Stimulated activated CD4-positive, alpha-beta T cell treated with anti-CD3 and anti-CD28 coated beads, Interleukin-12 subunit alpha, Interleukin-12 subunit beta, amount 100 ng/mL, for 24 hours (primary cell): ENCODE results near the gene CCDC136.
A peak's percentile ranks its signal among the peaks of the same experiment; 100 is the strongest.

Source experiments
- DNase-seq, 2 experiments: peaks; one replicate each; pipeline ENCODE4 v3.0.0-alpha.2; 2020; ENCODE audit warnings: low read depth in 2 of 2

CCDC136 gene

GRCh38 chr7:128791121-128791971, at the start of gene CCDC136:
TSS of gene CCDC136 (plus strand) at chr7:128791968. CDS start at chr7:128792412, 444 bp downstream.
- peak; percentile 49 to 75 for DNase-seq

- DNase-seq: no peak
Measured at GRCh38 chr7:128742206-128742605, 49.6 kb upstream of the CCDC136 start.

- no peak for DNase-seq
Measured at GRCh38 chr7:128743112-128743772, 48.5 kb upstream of the CCDC136 start.

DNA sequence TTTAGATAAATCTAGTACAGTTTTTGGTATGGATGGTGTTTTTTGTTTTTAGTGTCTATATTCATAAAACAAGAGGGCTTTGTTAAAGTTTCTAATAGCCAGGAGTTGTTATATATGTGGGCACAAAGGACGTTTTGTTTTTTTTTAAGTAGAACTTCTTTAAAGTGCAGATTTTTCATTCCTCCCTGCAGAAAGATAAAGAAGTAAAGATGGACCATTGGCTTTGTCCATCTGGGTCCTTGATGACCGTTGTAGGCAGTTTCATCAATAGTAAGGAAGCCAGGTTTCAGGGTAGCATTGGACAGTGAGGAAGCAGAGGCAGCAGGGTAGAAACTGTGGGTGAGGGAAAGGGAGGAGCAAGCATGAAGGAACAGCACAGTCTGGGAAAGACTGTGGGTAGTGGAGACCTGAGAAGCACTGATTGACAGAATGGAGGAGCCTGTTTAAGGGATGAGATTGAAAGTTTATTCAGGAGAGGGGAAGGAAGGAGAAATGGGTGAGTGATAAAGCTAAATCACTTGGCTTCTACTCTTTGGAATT, 47.3 kb upstream of the CCDC136 start:
- no peak for DNase-seq

- no peak for DNase-seq
Measured at GRCh38 chr7:128745706-128746105, 46.1 kb upstream of the CCDC136 start.

- no peak for DNase-seq
Measured at GRCh38 chr7:128747327-128748079, 44.3 kb upstream of the CCDC136 start.

- DNase-seq: no peak
Measured at GRCh38 chr7:128752251-128752650, 39.5 kb upstream of the CCDC136 start.

GRCh38 chr7:128755075-128755818, 36.5 kb upstream of the CCDC136 start:
- DNase-seq: no peak

GRCh38 chr7:128755819-128756476, 35.8 kb upstream of the CCDC136 start:
- no peak for DNase-seq

DNA sequence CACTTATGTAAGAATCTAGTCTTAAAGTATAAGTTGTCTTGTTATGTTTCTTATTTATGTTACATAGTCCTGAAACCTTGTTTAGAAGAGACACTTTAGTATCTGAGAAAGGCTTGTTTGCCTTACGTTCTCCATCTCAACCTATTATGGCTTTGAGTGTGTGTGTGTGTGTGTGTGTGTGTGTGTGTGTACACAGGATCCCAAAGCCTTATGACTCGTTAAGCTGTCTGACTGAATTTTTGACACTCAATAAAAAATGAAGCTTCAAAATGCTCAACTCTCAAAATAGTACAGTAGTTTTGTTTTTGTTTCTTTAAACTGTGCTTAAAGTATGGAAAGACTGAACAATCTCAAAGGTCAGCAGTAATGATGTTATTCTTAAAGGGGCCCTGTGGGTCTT, 34.6 kb upstream of the CCDC136 start:
- DNase-seq: no peak

GRCh38 chr7:128758553-128758952, 33.2 kb upstream of the CCDC136 start:
- DNase-seq: no peak

- DNase-seq: no peak
Measured at GRCh38 chr7:128759242-128759641, 32.5 kb upstream of the CCDC136 start.

GRCh38 chr7:128763541-128763940, 28.2 kb upstream of the CCDC136 start:
- no peak for DNase-seq

GRCh38 chr7:128767475-128768110, 24.2 kb upstream of the CCDC136 start:
- DNase-seq: no peak

- no peak for DNase-seq
Measured at GRCh38 chr7:128770233-128770632, 21.5 kb upstream of the CCDC136 start.

DNA sequence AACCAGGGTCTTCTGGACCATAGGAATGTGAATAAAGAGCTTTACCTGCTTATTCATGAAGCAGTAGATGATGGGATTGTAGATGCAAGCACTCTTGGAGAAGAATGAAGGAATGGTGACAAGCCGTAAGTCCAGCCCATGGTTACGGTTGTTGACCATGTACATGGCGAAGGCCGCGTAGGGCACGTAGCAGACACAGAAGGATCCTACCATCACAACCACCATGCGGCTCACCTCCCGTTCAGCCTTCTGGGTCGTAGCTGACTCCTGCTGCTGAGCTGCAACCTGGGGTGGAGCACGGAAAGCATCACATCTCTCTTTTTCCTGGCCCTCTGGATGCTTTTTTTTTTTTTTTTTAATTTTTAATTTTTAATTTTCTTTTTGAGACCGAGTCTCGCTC, 18.2 kb upstream of the CCDC136 start:
- DNase-seq: no peak

DNA sequence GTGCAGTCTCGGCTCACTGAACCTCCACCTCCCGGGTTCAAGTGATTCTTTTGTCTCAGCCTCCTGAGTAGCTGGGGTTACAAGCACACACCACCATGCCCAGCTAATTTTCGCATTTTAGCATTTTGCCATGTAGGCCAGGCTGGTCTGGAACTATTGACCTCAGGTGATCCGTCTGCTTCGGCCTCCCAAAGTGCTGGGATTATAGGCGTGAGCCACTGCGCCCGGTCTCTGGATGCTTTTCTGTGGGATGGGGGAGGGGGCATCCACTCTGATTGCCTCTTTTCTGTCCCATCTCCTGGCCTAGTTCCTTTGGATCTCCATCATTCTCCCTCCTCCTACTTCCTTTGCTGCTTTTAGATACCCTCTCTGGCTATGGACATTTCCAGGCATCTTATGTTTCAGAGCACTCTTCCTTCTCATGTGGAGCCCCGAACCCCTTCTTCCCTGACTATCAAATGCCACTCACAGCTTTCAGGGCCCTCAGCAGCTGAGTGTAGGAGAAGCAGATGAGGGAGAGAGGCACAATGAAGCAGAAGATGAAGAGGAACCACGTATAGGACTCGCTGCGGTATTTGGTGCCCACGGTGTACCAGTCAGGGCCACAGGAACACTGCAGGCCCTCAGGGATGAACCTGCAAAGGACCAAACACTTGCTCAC, 17.6 kb upstream of the CCDC136 start:
- no peak for DNase-seq

GRCh38 chr7:128774921-128775320, 16.8 kb upstream of the CCDC136 start:
- no peak for DNase-seq

- no peak for DNase-seq
Measured at GRCh38 chr7:128775744-128776474, 15.9 kb upstream of the CCDC136 start, which contains the start of gene OPN1SW. TSS of gene OPN1SW (minus strand) at chr7:128775794. CDS start at chr7:128775781, 13 bp downstream.
